DOHH2 (cell line): ENCODE measurements around the gene SERINC4.
"Not testable (repeated sequence)": the region's sequence is repeated elsewhere in the genome, so short reads cannot be mapped to it uniquely, and the experiment has no call there.

Source experiments
- H3F3A ChIP-seq: fragments of 200-600 bp; sonication (generic), shearing (Covaris generic); 2 replicates; pipeline ENCODE4 v1.6.0; 2016; ENCODE audit warnings: antibody characterized with exemption, mild to moderate bottlenecking; ENCODE audit not compliant: control insufficient read depth, insufficient read depth
- H3K27ac ChIP-seq: fragments of 200-600 bp; sonication (generic); 2 replicates; pipeline ENCODE4 v1.5.1; 2014; ENCODE audit warnings: low read depth, mild to moderate bottlenecking, low read length, moderate library complexity
- H3K27me3 ChIP-seq: fragments of 200-600 bp; sonication (generic); 2 replicates; pipeline ENCODE4 v1.6.1; 2014; ENCODE audit warnings: mild to moderate bottlenecking, low read length, mixed read lengths; ENCODE audit not compliant: control insufficient read depth
- H3K36me3 ChIP-seq: fragments of 200-600 bp; sonication (generic); 2 replicates; pipeline ENCODE4 v1.6.1; 2014; ENCODE audit warnings: mild to moderate bottlenecking, low read length, moderate library complexity, mixed read lengths; ENCODE audit not compliant: control insufficient read depth
- H3K4me1 ChIP-seq: fragments of 200-600 bp; sonication (generic); 2 replicates; pipeline ENCODE4 v1.6.1; 2014; ENCODE audit warnings: mild to moderate bottlenecking, low read length, mixed read lengths; ENCODE audit not compliant: control insufficient read depth
- H3K4me2 ChIP-seq: fragments of 200-600 bp; sonication (generic); 2 replicates; pipeline ENCODE4 v1.6.0; 2014; ENCODE audit warnings: mild to moderate bottlenecking, low read length, moderate library complexity
- H3K4me3 ChIP-seq: fragments of 200-600 bp; sonication (generic); 2 replicates; pipeline ENCODE4 v1.5.1; 2014; ENCODE audit warnings: mild to moderate bottlenecking, low read length, mixed read lengths
- H3K79me2 ChIP-seq: fragments of 200-600 bp; sonication (generic); 2 replicates; pipeline ENCODE4 v1.6.1; 2014; ENCODE audit warnings: mild to moderate bottlenecking, low read length, mixed read lengths; ENCODE audit not compliant: control insufficient read depth
- H3K9me2 ChIP-seq: fragments of 200-600 bp; sonication (generic); replicated peaks from 2 replicates; pipeline ENCODE4 v1.6.1; 2014; ENCODE audit warnings: mild to moderate bottlenecking, low read length, mixed read lengths; ENCODE audit not compliant: control insufficient read depth
- H3K9me3 ChIP-seq: fragments of 200-600 bp; sonication (generic); 2 replicates; pipeline ENCODE4 v1.6.1; 2014; ENCODE audit warnings: antibody characterized with exemption, low read length, mixed read lengths; ENCODE audit not compliant: control insufficient read depth, insufficient read depth
- H4K20me1 ChIP-seq: fragments of 200-600 bp; sonication (generic); 2 replicates; pipeline ENCODE4 v1.6.0; 2014; ENCODE audit warnings: low read depth, mild to moderate bottlenecking, antibody characterized with exemption, low read length, moderate library complexity; ENCODE audit not compliant: control insufficient read depth, insufficient read depth
- EZH2phosphoT487 ChIP-seq: fragments of 200-600 bp; sonication (generic); IDR thresholded peaks from 2 replicates; pipeline ENCODE4 v1.6.1; 2017; ENCODE audit warnings: borderline replicate concordance, mild to moderate bottlenecking, antibody characterized with exemption, low read length, moderate library complexity, mixed read lengths
- TF ChIP-seq, protein P1 (sequence below): fragments of 200-600 bp; sonication (generic); IDR thresholded peaks from one replicate; pipeline ENCODE4 v1.5.1; 2014; ENCODE audit warnings: antibody characterized with exemption, mild to moderate bottlenecking, low read depth, low read length; ENCODE audit not compliant: poor library complexity, severe bottlenecking

Gene SERINC4

GRCh38 chr15:43748376-43748775, 51.6 kb downstream of the SERINC4 start:
- Histone ChIP-seq H3F3A (peaks cover 16% of the 10 kb centered on the region), H3K9me3 (no peaks in the 10 kb centered on the region), H3K4me1 (peaks cover 60% of the 10 kb centered on the region), H3K4me2 (peak overlapping the region; percentile 84), H3K27me3 (no peaks in the 10 kb centered on the region), H3K27ac (peak overlapping the region; percentile 18; the same call in 1 of the 2 replicates), H3K9me2 (no peaks in the 10 kb centered on the region), H3K4me3 (peak overlapping the region; percentile 90), H4K20me1 (peaks cover 27% of the 10 kb centered on the region), H3K36me3 (peaks cover 62% of the 10 kb centered on the region), H3K79me2 (peaks cover 83% of the 10 kb centered on the region)
- TF ChIP-seq, protein P1, sequence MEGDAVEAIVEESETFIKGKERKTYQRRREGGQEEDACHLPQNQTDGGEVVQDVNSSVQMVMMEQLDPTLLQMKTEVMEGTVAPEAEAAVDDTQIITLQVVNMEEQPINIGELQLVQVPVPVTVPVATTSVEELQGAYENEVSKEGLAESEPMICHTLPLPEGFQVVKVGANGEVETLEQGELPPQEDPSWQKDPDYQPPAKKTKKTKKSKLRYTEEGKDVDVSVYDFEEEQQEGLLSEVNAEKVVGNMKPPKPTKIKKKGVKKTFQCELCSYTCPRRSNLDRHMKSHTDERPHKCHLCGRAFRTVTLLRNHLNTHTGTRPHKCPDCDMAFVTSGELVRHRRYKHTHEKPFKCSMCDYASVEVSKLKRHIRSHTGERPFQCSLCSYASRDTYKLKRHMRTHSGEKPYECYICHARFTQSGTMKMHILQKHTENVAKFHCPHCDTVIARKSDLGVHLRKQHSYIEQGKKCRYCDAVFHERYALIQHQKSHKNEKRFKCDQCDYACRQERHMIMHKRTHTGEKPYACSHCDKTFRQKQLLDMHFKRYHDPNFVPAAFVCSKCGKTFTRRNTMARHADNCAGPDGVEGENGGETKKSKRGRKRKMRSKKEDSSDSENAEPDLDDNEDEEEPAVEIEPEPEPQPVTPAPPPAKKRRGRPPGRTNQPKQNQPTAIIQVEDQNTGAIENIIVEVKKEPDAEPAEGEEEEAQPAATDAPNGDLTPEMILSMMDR: no peak
- TF ChIP-seq EZH2phosphoT487: no peak

DNA sequence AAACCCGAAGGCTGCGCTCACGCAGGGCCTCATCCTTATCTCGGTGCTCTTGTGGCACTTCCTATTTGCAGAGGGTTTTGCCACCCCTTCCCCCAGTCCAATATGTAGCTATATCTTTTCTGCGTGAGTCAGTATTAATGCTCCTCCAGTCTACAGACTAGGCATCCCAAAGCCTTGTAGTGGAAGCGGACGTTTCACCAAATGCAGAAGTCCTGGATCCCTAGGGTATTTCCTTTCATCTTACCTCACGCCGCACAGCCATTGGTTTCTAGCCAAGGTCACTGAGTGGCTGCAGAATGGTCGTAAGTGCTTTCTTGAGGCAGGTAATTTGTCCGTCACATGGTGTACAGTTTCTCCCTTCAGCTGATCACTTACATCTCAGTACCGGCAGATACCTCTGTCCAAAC, 53.1 kb downstream of the SERINC4 start:
- Histone ChIP-seq H3K36me3 (peaks cover 47% of the 10 kb centered on the region), H3K79me2 (peaks cover 68% of the 10 kb centered on the region), H4K20me1 (peaks cover 13% of the 10 kb centered on the region), H3F3A (peaks cover 16% of the 10 kb centered on the region), H3K4me2 (peak overlapping the region; percentile 84), H3K4me3 (peak overlapping the region; percentile 90), H3K4me1 (peaks cover 62% of the 10 kb centered on the region), H3K27ac (peak overlapping the region; percentile 62)
- not testable (repeated sequence) for H3K27me3 ChIP-seq, H3K9me3 ChIP-seq, H3K9me2 ChIP-seq

GRCh38 chr15:43746245-43746902, 53.6 kb downstream of the SERINC4 start, which contains the start of gene PDIA3:
PDIA3 (plus strand) TSS chr15:43746438; CDS start chr15:43746540, 102 bp downstream.
- not testable (repeated sequence) for H3K9me3 ChIP-seq, H4K20me1 ChIP-seq, H3K27me3 ChIP-seq, H3K9me2 ChIP-seq
- Histone ChIP-seq H3K27ac (peak within 1 kb of the TSS; percentile 90), H3K4me1 (peaks cover 60% of the 10 kb centered on the region), H3F3A (peaks cover 16% of the 10 kb centered on the region), H3K4me3 (peak within 1 kb of the TSS; percentile 90), H3K79me2 (peaks cover 63% of the 10 kb centered on the region), H3K4me2 (peak within 1 kb of the TSS; percentile 84), H3K36me3 (peaks cover 42% of the 10 kb centered on the region)
